HG02981 (cell line): ENCODE data around the gene ZNF714.
"Not testable (repeated sequence)": the region's sequence is repeated elsewhere in the genome, so short reads cannot be mapped to it uniquely, and the experiment has no call there.

Experiments
- ATAC-seq: cut with Tn5 transposase; IDR thresholded peaks from one replicate; pipeline ENCODE4 v1.9.1; 2021; ENCODE audit warnings: mild to moderate bottlenecking, moderate library complexity; ENCODE audit not compliant: unreplicated experiment

ZNF714 gene

DNA sequence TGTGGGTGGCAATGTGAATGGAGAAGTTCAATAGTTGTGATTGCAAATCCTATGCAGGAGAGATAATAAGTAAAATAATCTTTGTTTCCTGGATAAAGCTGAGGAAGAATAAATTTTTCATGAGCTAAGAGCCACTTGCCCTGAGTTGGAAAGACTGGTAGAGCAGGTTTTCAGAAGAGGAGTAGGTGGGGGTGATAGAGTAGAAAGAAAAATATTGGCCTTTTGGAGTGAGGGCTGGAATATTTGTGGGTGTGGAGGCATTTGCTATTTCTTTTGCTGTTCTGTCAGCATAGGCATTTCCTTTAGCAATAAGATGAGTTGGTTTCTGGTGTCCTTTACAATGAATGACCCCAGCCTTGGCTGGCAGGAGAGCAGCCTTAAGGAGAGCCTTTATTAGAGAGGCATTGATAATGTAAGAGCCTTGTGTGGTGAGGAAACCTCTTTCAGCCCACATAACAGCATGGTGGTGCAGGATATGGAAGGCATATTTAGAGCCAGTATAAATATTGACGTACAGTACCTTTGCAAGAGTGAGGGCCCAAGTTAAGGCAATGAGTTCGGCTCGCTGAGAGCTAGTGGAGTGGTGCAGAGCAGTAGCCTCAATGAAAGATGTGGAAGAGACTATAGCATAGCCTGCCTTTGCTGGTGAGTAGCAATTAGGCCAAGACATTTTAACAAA is 48.2 kb downstream of the ZNF714 start:
- ATAC-seq: no peak

DNA sequence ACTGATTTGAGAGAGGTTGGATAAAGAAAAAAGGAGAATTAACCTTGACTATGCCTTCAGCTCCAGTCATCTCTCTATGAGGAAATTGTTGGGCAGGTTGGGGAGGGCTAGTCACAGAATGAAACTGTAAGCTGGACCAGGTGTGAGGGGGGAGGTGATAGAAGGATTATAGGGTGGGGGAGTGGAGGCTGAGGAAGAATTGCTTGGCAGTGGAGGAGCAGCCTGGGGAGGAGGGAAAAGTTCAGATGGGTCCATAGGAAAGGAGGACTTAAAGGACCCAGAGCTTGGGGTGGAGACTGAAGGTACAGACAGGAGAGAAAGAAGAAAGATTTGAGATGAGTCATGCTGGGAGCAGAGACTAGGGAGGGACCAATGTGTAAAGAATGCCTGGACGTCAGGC is 51.6 kb downstream of the ZNF714 start:
- no peak for ATAC-seq

DNA sequence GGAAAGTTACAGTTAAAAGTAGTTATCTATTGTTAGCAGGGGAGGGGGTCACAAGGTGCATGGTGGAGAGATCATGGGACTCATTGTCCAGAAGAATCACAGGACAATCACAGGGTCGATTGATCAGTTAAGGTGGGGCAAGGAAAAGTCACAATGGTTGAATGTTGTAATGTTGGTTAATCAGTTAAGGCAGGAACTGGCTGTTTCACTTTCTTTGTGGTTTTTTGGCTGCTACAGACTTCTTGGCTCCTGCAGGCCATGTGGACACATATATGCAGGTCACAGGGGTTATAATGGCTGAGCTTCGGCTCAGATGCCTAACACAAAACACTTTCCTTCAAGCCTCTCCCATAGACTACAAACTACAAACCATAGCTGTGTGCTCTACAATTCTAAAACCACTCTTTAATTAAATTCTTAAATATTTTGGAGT is 52.9 kb downstream of the ZNF714 start:
- no peak for ATAC-seq

DNA sequence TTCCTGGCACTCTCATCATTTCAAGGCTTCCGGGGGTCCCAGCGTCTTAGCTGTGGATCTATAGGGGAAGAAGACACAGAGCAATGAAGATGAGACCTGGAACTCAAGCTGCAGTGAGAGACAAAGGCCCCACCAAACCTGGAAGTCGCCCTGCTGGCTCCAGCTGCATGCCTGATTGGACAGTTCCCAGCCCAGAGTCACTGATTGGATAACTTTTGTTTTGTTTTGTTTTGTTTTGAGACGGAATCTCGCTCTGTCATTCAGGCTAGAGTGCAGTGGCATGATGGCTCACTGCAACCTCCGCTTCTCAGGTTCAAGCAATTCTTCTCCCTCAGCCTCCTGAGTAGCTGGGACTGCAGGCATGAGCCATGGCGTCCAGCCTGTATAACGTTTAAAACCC is 53.4 kb downstream of the ZNF714 start:
- no peak for ATAC-seq

DNA sequence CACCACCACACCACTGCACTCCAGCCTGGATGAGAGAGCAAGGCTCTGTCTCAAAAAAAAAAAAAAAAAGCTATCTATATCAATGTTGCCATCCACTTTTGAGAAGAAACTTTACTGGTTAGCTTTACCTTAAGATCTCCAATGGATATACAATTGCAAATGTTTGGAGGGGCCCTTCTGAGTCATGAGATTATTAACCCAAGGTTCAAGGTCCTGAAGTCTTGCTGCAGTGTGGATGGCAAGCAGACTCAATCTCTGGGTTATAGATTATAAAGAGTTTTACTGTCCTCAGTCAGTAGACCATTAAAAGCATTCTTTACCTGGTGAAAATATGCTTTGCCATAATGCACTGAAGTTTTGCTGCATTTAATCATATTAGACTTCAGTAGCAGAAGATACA is 56.1 kb downstream of the ZNF714 start:
- no peak for ATAC-seq

DNA sequence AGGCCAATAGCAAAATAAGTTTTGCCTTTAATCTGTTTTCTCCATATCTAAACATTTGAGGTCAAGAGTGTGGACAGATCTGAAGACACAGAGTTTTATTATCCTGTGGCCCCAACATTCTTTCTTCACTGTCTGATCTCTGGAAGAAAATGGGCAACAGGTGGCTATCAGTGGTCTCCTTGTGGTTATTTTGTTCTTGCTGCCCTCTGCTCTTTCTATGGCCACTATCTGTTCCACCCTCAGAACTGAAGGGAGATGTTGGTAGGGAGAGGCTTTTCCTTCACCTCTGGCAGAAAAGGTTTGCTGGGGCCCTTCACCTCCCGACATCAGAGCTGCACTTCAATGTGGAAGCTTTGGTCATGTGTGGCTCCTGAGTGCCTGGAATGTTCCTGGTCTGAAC is 59.0 kb downstream of the ZNF714 start:
- ATAC-seq: not testable (repeated sequence)

DNA sequence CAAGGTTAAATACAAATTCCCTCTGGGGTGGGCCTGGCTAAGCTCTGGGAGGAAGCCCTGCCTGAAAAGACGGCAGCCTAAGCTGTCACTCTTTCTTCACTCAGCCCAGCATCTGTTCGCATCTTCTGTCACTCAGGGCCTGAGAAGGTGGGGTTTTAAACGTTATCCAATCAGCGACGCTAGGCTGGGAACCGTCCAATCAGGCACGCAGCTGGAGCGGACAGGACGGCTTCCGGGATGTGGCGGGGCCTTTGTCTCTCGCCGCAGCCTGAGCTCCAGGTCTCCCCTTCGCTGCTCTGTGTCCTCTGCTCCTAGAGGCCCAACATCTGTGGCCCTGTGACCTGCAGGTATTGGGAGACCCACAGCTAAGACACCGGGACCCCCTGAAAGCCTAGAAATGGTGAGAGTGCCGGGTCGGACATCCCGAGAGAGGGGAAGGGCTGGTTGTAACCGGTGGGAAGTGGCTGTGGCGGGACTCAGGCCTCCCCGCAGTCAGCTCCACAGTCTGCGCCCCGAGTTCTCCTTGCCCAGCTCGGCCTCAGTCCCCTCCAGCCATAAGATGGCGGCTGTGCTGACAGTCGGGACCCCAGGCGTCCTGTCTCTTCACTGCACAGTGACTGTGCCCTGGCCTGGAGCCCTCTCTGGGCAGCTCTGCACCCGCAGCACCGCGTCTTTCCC is 59.9 kb downstream of the ZNF714 start, which contains the start of gene ZNF431:
Gene ZNF431, plus strand, starts transcription at position 254 of the 678 bp plus-strand sequence. Its CDS starts 144 bp downstream, at position 398.
- ATAC-seq: peak; percentile 100

DNA sequence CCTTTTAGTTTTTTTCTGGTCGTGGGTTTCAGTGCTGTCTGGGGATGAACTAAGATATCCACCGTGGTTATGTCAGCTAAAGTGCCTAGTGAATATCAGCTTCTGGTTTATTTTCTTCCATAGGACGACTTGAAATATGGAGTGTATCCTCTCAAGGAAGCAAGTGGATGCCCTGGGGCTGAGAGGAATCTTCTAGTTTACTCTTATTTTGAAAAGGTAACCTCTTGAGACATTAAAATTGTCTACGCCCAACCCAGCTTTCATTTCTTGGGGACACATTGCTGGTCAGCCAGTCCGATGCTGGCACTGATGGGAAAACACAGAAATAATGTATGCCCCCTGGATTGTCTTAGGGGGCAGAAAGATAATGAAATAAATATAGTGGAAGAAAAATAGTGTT is 61.4 kb downstream of the ZNF714 start:
- ATAC-seq: no peak

DNA sequence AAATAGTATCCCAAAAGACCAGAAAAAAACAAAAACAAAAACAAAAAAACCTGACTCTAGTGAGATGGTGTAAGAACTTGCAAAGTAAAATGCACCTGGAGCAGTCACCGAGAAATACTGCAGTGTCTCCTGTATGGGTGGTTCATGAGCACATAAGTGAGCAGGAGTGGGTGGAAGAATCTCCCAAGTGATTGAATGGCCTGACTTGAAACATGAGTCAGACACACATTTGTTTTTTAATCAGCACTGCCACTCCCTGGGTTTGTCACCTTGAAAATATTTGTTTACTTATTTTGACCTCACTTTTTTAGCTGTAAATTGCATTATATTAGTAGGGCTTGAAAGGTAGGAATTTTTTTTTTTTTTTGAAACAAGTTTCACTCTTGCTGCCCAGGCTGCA is 61.9 kb downstream of the ZNF714 start:
- ATAC-seq: no peak

DNA sequence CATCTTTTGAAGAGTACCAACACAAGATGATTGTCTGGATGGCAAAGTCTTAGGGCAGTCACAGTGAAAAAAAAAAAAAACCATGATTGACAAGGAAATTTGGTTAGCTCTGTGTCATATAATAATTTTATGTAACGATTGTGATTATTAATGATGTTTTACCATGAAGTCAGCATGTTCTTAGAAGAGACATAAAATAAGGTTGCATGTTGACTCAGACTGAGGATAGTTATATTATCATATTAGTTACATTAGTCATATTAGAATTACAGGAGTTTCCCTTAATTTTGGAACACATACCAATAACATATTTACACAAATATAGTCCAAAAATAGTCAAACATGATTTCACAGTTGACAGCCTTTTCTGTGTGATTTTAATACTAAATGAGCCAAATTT is 65.5 kb downstream of the ZNF714 start:
- no peak for ATAC-seq

DNA sequence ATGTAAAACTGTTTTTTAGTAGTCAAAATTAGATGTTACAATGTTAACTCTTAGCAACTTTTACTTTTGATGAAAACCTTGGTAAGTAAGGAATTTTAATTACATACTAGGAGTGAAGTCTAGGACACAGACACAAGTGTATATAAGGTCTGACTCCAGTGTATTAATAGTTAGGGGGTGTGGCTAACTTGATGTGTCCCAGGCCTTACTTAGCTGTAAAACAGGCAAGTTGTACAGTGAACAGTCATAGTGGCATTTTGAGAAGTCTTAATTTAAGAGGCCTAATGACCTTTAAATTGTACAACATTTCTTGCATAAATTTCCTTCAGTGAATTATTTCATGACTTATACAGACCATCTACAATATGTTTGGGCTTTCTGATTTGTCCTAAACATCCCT is 66.7 kb downstream of the ZNF714 start:
- no peak for ATAC-seq

DNA sequence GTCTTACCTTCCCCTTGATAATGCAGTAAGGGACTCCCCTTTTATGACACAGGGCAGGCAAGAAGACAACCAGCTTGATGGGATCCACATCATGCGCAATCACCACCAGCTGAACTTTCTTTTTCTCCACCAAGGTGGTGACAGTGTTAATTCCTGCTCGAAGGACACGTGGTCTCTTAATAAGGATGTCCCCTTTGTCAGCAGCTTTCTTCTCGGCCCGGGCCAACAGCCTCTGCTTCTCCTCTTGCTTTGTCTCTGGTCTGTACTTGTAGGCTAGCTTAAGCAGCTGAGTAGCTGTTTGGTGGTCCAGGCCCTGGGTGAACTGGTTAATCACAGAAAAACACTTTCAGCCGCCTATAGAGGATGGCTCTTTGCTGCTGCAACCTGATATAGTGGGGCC is 67.9 kb downstream of the ZNF714 start:
- no peak for ATAC-seq

DNA sequence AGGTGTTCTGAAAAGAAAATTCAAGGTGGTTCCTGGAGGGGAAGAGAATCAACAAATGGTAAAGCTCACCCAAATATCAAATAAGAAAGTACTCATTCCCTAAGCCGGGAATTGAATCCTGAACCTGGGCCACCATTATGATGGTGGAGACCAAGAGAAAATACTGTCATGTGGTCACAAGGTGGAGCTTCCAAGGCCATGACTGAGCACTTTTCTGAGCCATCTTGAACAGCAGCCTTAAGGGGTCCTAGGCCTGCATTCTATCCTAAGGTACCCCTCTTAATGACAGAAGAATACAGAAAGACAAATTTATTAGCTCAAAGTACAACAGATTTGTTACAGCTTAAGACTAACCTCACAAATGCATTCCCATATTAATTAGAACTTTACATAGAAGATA is 69.5 kb downstream of the ZNF714 start:
- no peak for ATAC-seq

DNA sequence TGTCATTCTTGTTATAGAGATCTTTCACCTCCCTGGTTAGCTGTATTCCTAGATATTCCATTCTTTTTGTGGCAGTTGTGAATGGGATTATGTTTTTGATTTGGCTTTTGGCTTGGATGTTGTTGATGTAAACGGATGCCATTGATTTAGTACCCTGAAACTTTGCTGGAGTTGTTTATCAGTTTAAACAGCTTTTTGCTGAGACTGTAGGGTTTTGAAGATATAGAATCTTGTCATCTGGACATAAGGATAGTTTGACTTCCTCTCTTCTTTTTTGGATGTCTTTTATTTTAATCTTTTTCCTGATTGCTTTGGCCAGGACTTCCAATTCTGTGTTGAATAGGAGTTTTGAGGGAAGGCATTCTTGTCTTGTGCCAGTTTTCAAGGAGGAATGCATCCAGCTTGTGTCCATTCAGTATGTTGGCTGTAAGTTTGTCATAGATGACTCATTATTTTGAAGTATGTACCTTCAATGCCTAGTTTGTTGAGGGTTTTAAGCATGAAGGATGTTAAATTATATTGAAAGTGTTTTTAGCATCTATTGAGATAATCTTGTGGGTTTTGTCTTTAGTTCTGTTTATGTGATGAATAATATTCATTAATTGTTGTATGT is 76.6 kb downstream of the ZNF714 start:
- no peak for ATAC-seq

DNA sequence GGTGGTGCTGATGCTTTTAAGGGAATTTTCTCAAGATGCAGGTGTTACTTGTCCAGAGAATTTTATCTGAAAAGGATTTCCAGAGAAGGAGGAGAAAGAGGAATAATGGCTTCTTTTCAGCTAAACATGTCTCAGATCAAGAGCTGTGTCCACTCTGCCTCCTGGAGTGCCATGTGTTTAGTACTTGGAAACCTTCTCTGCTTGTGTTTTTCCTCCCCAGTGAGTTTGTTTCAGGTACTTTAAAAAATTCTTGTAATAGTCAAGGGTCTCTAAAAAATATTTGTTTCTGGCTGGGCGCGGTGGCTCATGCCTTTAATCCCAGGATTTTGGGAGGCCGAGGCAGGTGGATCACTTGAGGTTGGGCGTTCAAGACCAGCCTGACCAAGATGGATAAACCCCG is 82.5 kb downstream of the ZNF714 start:
- no peak for ATAC-seq

DNA sequence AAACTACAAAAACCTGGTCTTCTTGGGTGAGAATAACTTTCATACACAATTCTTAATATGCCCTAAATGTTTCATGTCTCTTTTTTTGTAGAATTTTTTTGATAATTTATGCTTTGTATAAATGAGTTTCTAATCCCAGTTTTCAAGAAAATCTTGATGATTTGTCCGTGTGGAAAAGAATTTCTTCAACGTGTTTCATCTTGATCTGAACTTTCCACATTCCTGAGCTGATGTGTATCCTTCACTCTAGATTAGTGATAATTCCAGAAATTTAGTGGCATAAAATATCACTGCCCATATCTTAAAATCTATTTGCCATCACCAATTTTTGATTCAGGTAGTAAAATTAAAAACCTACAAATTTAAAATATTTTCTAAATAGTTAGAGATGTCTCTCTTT is 84.4 kb downstream of the ZNF714 start:
- ATAC-seq: no peak
